Measurements from ENCODE around the gene HGFAC.

DNA sequence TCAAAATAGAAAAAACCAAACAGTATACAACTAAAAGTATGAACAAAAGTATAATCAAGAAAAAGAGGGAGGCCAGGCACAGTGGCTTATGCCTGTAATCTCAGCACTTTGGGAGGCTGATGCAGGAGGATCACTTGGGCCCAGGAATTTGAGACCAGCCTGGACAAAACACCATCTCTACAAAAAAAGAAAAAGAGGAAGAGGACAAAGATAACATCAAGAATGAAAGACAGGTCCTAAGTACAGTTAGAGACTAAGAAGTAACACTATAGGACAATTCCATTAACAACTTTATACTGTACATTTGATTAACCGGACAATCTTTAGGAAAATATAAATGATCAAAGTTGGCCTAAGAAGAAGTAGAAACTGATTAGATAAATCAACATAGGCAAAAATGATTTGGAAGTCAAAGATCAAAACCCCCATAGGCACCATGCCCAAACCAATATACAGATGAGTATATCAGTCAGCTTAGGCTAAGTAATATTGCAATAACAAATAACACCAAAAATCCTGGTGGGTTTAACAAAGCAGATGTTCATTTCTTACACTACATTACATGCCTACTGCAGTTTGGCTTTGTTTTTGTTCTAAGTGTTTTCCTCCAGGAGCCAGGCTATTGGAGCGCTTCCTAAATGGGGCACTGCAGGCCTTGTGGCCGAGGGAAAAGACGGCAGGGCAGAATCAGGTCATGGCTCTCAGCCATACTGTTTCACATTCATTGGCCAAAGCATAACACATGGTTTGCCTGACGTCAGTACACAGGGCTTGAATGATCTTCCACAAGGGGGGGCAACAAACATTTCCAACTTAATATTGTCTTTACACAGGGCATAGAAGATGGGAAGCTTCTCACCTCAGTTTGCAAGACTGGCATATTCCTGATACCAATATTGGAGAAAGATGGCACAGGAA is 42.2 kb upstream of the HGFAC start:
- TF ChIP-seq, protein P1, sequence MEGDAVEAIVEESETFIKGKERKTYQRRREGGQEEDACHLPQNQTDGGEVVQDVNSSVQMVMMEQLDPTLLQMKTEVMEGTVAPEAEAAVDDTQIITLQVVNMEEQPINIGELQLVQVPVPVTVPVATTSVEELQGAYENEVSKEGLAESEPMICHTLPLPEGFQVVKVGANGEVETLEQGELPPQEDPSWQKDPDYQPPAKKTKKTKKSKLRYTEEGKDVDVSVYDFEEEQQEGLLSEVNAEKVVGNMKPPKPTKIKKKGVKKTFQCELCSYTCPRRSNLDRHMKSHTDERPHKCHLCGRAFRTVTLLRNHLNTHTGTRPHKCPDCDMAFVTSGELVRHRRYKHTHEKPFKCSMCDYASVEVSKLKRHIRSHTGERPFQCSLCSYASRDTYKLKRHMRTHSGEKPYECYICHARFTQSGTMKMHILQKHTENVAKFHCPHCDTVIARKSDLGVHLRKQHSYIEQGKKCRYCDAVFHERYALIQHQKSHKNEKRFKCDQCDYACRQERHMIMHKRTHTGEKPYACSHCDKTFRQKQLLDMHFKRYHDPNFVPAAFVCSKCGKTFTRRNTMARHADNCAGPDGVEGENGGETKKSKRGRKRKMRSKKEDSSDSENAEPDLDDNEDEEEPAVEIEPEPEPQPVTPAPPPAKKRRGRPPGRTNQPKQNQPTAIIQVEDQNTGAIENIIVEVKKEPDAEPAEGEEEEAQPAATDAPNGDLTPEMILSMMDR (IDR thresholded peaks at IDR 0.05), result peak in 5 of 6 experiments; percentile 12 to 35 (median 27)
- TF ChIP-seq POLR2A (IDR thresholded peaks at IDR 0.05), result peak in 1 of 2 donors; percentile 27
